HCT116 (cell line): ENCODE data around the gene MYBPC3. TPM values are rescaled to one million over a fixed set of nuclear protein-coding genes. Genes with fewer than 3 reads are reported as not detected.

Experiments
- ATAC-seq: fragments of 200-7000 bp; cut with Tn5 transposase; 2 replicates; pipeline ENCODE4 v1.9.1; 2020; ENCODE audit warnings: mild to moderate bottlenecking, moderate library complexity
- BruUV-seq: library from RNA; stranded (reverse); fragments of 400-500 nt; replicated peaks from 2 replicates; lab custom pipeline; 2021; lab: Mats Ljungman, UMichigan
- CTCF ChIA-PET: fragments of 300-600 bp; sonication (Branson Sonifier 250); formaldehyde crosslinking; loops from one replicate; lab custom pipeline; 2021; ENCODE audit warnings: antibody characterized with exemption; lab: Charles Lee
- POLR2A ChIA-PET: fragments of 300-600, 350-600 bp; sonication (Branson Sonifier 250); formaldehyde crosslinking; loops from one replicate; lab custom pipeline; 2021; ENCODE audit warnings: antibody characterized with exemption; lab: Charles Lee
- RAD21 ChIA-PET, 2 experiments: fragments of 300-600 bp; sonication (Branson Sonifier 250); formaldehyde crosslinking; loops; one replicate each; lab custom pipeline; 2023; ENCODE audit warnings: low total read pairs in 2 of 2; ENCODE audit not compliant: uncharacterized antibody in 2 of 2, unreplicated experiment in 2 of 2, low non-redundant PET in 1 of 2; lab: Charles Lee
- DNase-seq: peaks from one replicate; pipeline ENCODE4 v3.0.0-alpha.2; 2010; ENCODE audit warnings: low read depth, low spot score
- H2AFZ ChIP-seq: fragments of 200-600 bp; shearing (Covaris generic), sonication (generic); 2 replicates; pipeline ENCODE4 v1.6.1; 2017; ENCODE audit warnings: low read depth, mixed run types, mixed read lengths, antibody characterized with exemption, low read length; ENCODE audit not compliant: poor library complexity, severe bottlenecking
- H3K27ac ChIP-seq: 2 replicates; pipeline ENCODE4 v1.5.1; 2012; ENCODE audit warnings: low read depth, low read length
- H3K27me3 ChIP-seq: fragments of 200-600 bp; sonication (generic); 2 replicates; pipeline ENCODE4 v1.6.1; 2016; ENCODE audit warnings: mixed run types, low read length, mixed read lengths; ENCODE audit not compliant: insufficient read depth
- H3K36me3 ChIP-seq, 2 experiments: fragments of 200-500 bp in 1 of 2; fragments of 200-600 bp in 1 of 2; sonication (Bioruptor generic) in 1 of 2; sonication (generic) in 1 of 2; 2 replicates each; pipeline versions ENCODE4 v1.5.1 to v1.6.1; 2014 to 2016; ENCODE audit warnings: low read length in 2 of 2, inconsistent platforms in 1 of 2, mixed read lengths in 1 of 2, mixed run types in 1 of 2; ENCODE audit not compliant: insufficient read depth in 2 of 2, control insufficient read depth in 1 of 2
- H3K4me1 ChIP-seq, 2 experiments: fragments of 200-600 bp in 1 of 2; sonication (generic) in 1 of 2; 2 replicates each; pipeline versions ENCODE4 v1.5.1 to v1.6.1; 2012 to 2017; ENCODE audit warnings: low read length in 2 of 2, inconsistent platforms in 1 of 2, mild to moderate bottlenecking in 1 of 2, mixed read lengths in 1 of 2, mixed run types in 1 of 2, moderate library complexity in 1 of 2; ENCODE audit not compliant: insufficient read depth in 2 of 2, control insufficient read depth in 1 of 2
- H3K4me2 ChIP-seq: fragments of 200-600 bp; sonication (generic); 2 replicates; pipeline ENCODE4 v1.6.1; 2017; ENCODE audit warnings: mixed run types, low read length, mixed read lengths
- H3K4me3 ChIP-seq, 2 experiments: fragments of 200-600 bp in 1 of 2; sonication (generic) in 1 of 2; replicated peaks in 1 of 2; 2 replicates each; pipeline ENCODE4 v1.5.1; 2011 to 2016; ENCODE audit warnings: low read length in 2 of 2, control low read depth in 1 of 2, low read depth in 1 of 2, mild to moderate bottlenecking in 1 of 2, mixed read lengths in 1 of 2, mixed run types in 1 of 2
- H3K79me2 ChIP-seq: fragments of 200-600 bp; sonication (generic); 2 replicates; pipeline ENCODE4 v1.6.1; 2017; ENCODE audit warnings: mild to moderate bottlenecking, mixed run types, low read length, moderate library complexity, mixed read lengths; ENCODE audit not compliant: insufficient read depth
- H3K9ac ChIP-seq: fragments of 200-600 bp; sonication (generic); 2 replicates; pipeline ENCODE4 v1.6.1; 2016; ENCODE audit warnings: low read length, mixed read lengths
- H3K9me2 ChIP-seq: fragments of 200-600 bp; sonication (generic), shearing (Covaris generic); 2 replicates; pipeline ENCODE4 v1.6.1; 2017; ENCODE audit warnings: mixed run types, mild to moderate bottlenecking, moderate library complexity; ENCODE audit not compliant: insufficient read depth
- H3K9me3 ChIP-seq, 2 experiments: fragments of 200-500 bp in 1 of 2; fragments of 200-600 bp in 1 of 2; sonication (Bioruptor generic) in 1 of 2; sonication (generic) in 1 of 2; 2 replicates each; pipeline ENCODE4 v1.6.1; 2014 to 2017; ENCODE audit warnings: low read length in 2 of 2, mixed read lengths in 2 of 2, inconsistent platforms in 1 of 2, low read depth in 1 of 2, mild to moderate bottlenecking in 1 of 2, mixed run types in 1 of 2, moderate library complexity in 1 of 2; ENCODE audit not compliant: control insufficient read depth in 1 of 2, insufficient read depth in 1 of 2
- H4K20me1 ChIP-seq: fragments of 200-600 bp; sonication (generic), shearing (Covaris generic); 2 replicates; pipeline ENCODE4 v1.6.1; 2017; ENCODE audit warnings: mixed run types, mild to moderate bottlenecking, moderate library complexity; ENCODE audit not compliant: insufficient read depth
- ATF3 ChIP-seq: IDR thresholded peaks from 2 replicates; pipeline ENCODE4 v1.6.1; 2012
- CBX3 ChIP-seq: IDR thresholded peaks from 2 replicates; pipeline ENCODE4 v1.6.1; 2012; ENCODE audit warnings: low read depth
- EGR1 ChIP-seq: IDR thresholded peaks from 2 replicates; pipeline ENCODE4 v1.6.1; 2012; ENCODE audit warnings: low read depth
- EZH2 ChIP-seq: fragments of 200-600 bp; sonication (generic); IDR thresholded peaks from 2 replicates; pipeline ENCODE4 v1.6.1; 2017; ENCODE audit warnings: antibody characterized with exemption, mixed run types
- FOSL1 ChIP-seq: IDR thresholded peaks from 2 replicates; pipeline ENCODE4 v1.6.1; 2012; ENCODE audit warnings: low read depth
- POLR2AphosphoS5 ChIP-seq: IDR thresholded peaks from 2 replicates; pipeline ENCODE4 v1.6.1; 2011; ENCODE audit warnings: mild to moderate bottlenecking, low read depth, low read length, moderate library complexity
- RAD21 ChIP-seq: IDR thresholded peaks from 2 replicates; pipeline ENCODE4 v1.6.1; 2012; ENCODE audit warnings: low read depth, mild to moderate bottlenecking
- SP1 ChIP-seq: IDR thresholded peaks from 2 replicates; pipeline ENCODE4 v1.6.1; 2012; ENCODE audit warnings: low read depth
- TCF7L2 ChIP-seq: IDR thresholded peaks from 2 replicates; pipeline ENCODE4 v1.7.0; 2011; ENCODE audit warnings: borderline replicate concordance, inconsistent platforms; ENCODE audit not compliant: insufficient read depth, insufficient read length; ENCODE audit errors: extremely low read depth
- ZBTB33 ChIP-seq: IDR thresholded peaks from 2 replicates; pipeline ENCODE4 v1.6.1; 2011; ENCODE audit warnings: mild to moderate bottlenecking, low read length, moderate library complexity; ENCODE audit not compliant: insufficient replicate concordance; ENCODE audit errors: extremely low read depth
- ZFX ChIP-seq: fragments of 450-650 bp; IDR thresholded peaks from 2 replicates; pipeline ENCODE4 v1.6.1; 2017
- ZNF274 ChIP-seq: fragments of 200-500 bp; sonication (Bioruptor generic); IDR thresholded peaks from 2 replicates; pipeline ENCODE4 v1.6.1; 2014; ENCODE audit warnings: mild to moderate bottlenecking, low read depth, low read length, inconsistent platforms
- intact Hi-C: fragments of 100-400 bp; cut with micrococcal nuclease; formaldehyde crosslinking; loops from 2 replicates; pipeline ENCODE4 v1.10.0; 2022
- total RNA-seq: library from RNA; stranded (reverse); gene quantifications from one replicate; pipeline ENCODE4 v1.2.1, GENCODE V29; 2021; ENCODE audit not compliant: unreplicated experiment

The MYBPC3 gene
- total RNA-seq, 1 experiment from 2014 or later = 0.25 TPM

GRCh38 chr11:47288066-47288465 is 64.4 kb downstream of the MYBPC3 start:
- BruUV-seq = no TSS peak
- ChIA-PET POLR2A (no interaction called here), CTCF (no interaction called here), RAD21 (no interaction called here)
- H3K27ac ChIP-seq = no peak overlapping the region
- no peak overlapping the region for H3K4me2 ChIP-seq
- H3K9ac ChIP-seq = no peak overlapping the region
- H4K20me1 ChIP-seq = no peaks in the 10 kb centered on the region
- peaks cover 36 to 45% of the 10 kb centered on the region in 2 experiments for H3K36me3 ChIP-seq
- no peaks in the 10 kb centered on the region for H3K4me1 ChIP-seq
- no peak overlapping the region for H2AFZ ChIP-seq
- no peaks in the 10 kb centered on the region for H3K9me3 ChIP-seq
- no peak for ATAC-seq
- no peaks in the 10 kb centered on the region for H3K79me2 ChIP-seq
- no peaks in the 10 kb centered on the region for H3K27me3 ChIP-seq
- H3K4me3 ChIP-seq = no peak overlapping the region
- DNase-seq = no peak
- no peaks in the 10 kb centered on the region for H3K9me2 ChIP-seq
- TF ChIP-seq FOSL1 (no peak), ATF3 (no peak), ZNF274 (no peak), CBX3 (no peak), RAD21 (no peak), ZFX (no peak), EZH2 (no peak), ZBTB33 (no peak), POLR2AphosphoS5 (no peak), TCF7L2 (no peak), SP1 (no peak), EGR1 (no peak)
- TF ChIP-seq, all 23 proteins: peak for 0
- intact Hi-C loops = no loop called here
